Epithelial cell of proximal tubule (primary cell): ENCODE results near the gene DHX30. TPM values are rescaled to one million over a fixed set of nuclear protein-coding genes. Genes with fewer than 3 reads are reported as not detected.

Experiments used
- DNase-seq: peaks from one replicate; pipeline ENCODE4 v3.0.0-alpha.2; 2011; ENCODE audit warnings: low read depth
- H3K4me3 ChIP-seq: 2 replicates; pipeline ENCODE4 v1.5.1; 2011; ENCODE audit warnings: low read depth, mild to moderate bottlenecking, low read length
- total RNA-seq: library from RNA; depleted of rRNA; stranded (reverse); fragments of >200 nt; gene quantifications from 2 replicates; pipeline ENCODE4 v1.2.3, GENCODE V29; 2015
- TF ChIP-seq, protein P1 (sequence below): conservative IDR thresholded peaks from 2 replicates; pipeline ENCODE4 v1.5.1; 2012; ENCODE audit warnings: low read depth, mild to moderate bottlenecking, low read length

The DHX30 gene
- total RNA-seq, 1 donor from 2014 or later = 64.1 TPM

GRCh38 chr3:47896736-47897135, 93.8 kb downstream of the DHX30 start:
- H3K4me3 ChIP-seq = no peak overlapping the region
- TF ChIP-seq, protein P1, sequence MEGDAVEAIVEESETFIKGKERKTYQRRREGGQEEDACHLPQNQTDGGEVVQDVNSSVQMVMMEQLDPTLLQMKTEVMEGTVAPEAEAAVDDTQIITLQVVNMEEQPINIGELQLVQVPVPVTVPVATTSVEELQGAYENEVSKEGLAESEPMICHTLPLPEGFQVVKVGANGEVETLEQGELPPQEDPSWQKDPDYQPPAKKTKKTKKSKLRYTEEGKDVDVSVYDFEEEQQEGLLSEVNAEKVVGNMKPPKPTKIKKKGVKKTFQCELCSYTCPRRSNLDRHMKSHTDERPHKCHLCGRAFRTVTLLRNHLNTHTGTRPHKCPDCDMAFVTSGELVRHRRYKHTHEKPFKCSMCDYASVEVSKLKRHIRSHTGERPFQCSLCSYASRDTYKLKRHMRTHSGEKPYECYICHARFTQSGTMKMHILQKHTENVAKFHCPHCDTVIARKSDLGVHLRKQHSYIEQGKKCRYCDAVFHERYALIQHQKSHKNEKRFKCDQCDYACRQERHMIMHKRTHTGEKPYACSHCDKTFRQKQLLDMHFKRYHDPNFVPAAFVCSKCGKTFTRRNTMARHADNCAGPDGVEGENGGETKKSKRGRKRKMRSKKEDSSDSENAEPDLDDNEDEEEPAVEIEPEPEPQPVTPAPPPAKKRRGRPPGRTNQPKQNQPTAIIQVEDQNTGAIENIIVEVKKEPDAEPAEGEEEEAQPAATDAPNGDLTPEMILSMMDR = no peak
- no peak for DNase-seq

DNA sequence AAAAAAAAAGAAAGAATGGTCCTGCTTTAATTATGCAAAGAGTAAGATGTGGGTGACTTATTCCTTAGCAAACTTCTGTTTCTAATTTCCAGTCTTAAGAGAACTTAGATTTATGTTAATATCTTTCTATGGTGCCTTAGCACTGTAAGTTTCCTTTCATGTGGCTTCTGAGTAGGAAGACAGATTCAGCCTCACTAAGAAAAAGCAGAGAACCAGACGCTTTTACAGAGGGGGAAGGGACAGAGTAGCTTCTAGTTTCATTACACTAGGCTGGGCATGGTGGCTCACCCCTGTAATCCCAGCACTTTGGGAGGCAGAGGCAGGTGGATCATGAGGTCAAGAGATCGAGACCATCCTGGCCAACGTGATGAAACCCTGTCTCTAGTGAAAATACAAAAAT, 95.0 kb downstream of the DHX30 start:
- no peak overlapping the region for H3K4me3 ChIP-seq
- DNase-seq = no peak
- TF ChIP-seq, protein P1 = no peak

GRCh38 chr3:47899495-47900108, 96.7 kb downstream of the DHX30 start:
- no peak for DNase-seq
- TF ChIP-seq, protein P1 = no peak
- H3K4me3 ChIP-seq = no peak overlapping the region

Other genes with a start within 250 kb of the DHX30 start
- 0.65 and 2.2 TPM in 2 replicates for gene CSPG5, start 224.3 kb upstream of the DHX30 start, total RNA-seq
- gene SMARCC1, start 21.2 kb upstream of the DHX30 start, total RNA-seq = 73.4 and 76.7 TPM in 2 replicates
- 111 and 120 TPM in 2 replicates for gene MAP4, start 213.3 kb downstream of the DHX30 start, total RNA-seq